K562 (cell line): Measurements from ENCODE around the gene HES4. TPM values are rescaled to one million over a fixed set of nuclear protein-coding genes. Genes with fewer than 3 reads are reported as not detected.

Experiments
- ATAC-seq: fragments of 200-7000 bp; cut with Tn5 transposase; 3 replicates; pipeline ENCODE4 v1.9.1; 2020; ENCODE audit warnings: moderate library complexity
- BruUV-seq: library from RNA; stranded (reverse); fragments of 400-500 nt; replicated peaks from 2 replicates; lab custom pipeline; 2021; lab: Mats Ljungman, UMichigan
- CTCF ChIA-PET: fragments of 300-600 bp; formaldehyde crosslinking; extraction: SDS; loops from one replicate; lab custom pipeline; 2021; ENCODE audit warnings: low intra/inter-chr PET ratio; lab: Yijun Ruan, JAX
- POLR2A ChIA-PET: fragments of 300-600, 350-650 bp; sonication (Branson Sonifier 250); formaldehyde crosslinking; extraction: SDS; loops from one replicate; lab custom pipeline; 2021; ENCODE audit warnings: antibody characterized with exemption, inconsistent platforms; lab: Yijun Ruan, JAX
- DNase-seq, 4 experiments: peaks; one replicate each; pipeline versions ENCODE4 v3.0.0 to v3.0.0-alpha.2; 2011 to 2018; ENCODE audit warnings: low spot score in 3 of 4, mixed read lengths in 3 of 4; ENCODE audit errors: extremely low read depth in 1 of 4
- FAIRE-seq: peaks from 2 replicates; lab custom pipeline; 2011; peaks lifted over from hg19 to GRCh38; lab: Jason Lieb, UNC
- H2AFZ ChIP-seq: 2 replicates; pipeline ENCODE4 v1.6.0; 2011; ENCODE audit warnings: low read depth, low read length, control low read depth, inconsistent platforms
- H3K27ac ChIP-seq: fragments of 200-600 bp; 3 replicates; pipeline ENCODE4 v1.8.0; 2011; ENCODE audit warnings: low read depth, mild to moderate bottlenecking, control low read depth, inconsistent platforms, low read length, moderate library complexity, mixed read lengths; ENCODE audit errors: extremely low read depth
- H3K27me3 ChIP-seq, 2 experiments: fragments of 300-600 bp in 1 of 2; 2 replicates in 1 of 2; 3 replicates in 1 of 2; pipeline versions ENCODE4 v1.6.0 to v1.8.0; 2011; ENCODE audit warnings: inconsistent platforms in 2 of 2, low read length in 2 of 2, mild to moderate bottlenecking in 1 of 2, mixed read lengths in 1 of 2, moderate library complexity in 1 of 2; ENCODE audit not compliant: control insufficient read depth in 2 of 2, insufficient read depth in 2 of 2
- H3K36me3 ChIP-seq: fragments of 300-600 bp; 3 replicates; pipeline ENCODE4 v1.8.0; 2011; ENCODE audit warnings: mild to moderate bottlenecking, low read length, inconsistent platforms; ENCODE audit not compliant: control insufficient read depth, insufficient read depth
- H3K4me1 ChIP-seq, 2 experiments: fragments of 200-600 bp in 1 of 2; replicated peaks in 1 of 2; 2 replicates in 1 of 2; 3 replicates in 1 of 2; pipeline versions ENCODE4 v1.5.1 to v1.8.0; 2011; ENCODE audit warnings: inconsistent platforms in 2 of 2, low read length in 2 of 2, mild to moderate bottlenecking in 1 of 2, mixed read lengths in 1 of 2, moderate library complexity in 1 of 2; ENCODE audit not compliant: control insufficient read depth in 2 of 2, insufficient read depth in 2 of 2
- H3K4me2 ChIP-seq: 2 replicates; pipeline ENCODE4 v1.6.1; 2011; ENCODE audit warnings: low read length, control low read depth, inconsistent platforms, mixed read lengths; ENCODE audit not compliant: insufficient read depth
- H3K4me3 ChIP-seq: fragments of 200-600 bp; sonication (generic), shearing (Covaris generic); 2 replicates; pipeline ENCODE4 v1.5.1; 2016; ENCODE audit warnings: control low read depth, inconsistent platforms
- H3K79me2 ChIP-seq: fragments of 200-600 bp; 3 replicates; pipeline ENCODE4 v1.8.0; 2011; ENCODE audit warnings: low read length, inconsistent platforms; ENCODE audit not compliant: control insufficient read depth, insufficient read depth
- H3K9ac ChIP-seq, 2 experiments: 2 replicates each; pipeline versions ENCODE4 v1.6.0 to v1.6.1; 2011; ENCODE audit warnings: low read depth in 2 of 2, low read length in 2 of 2, control low read depth in 1 of 2, inconsistent platforms in 1 of 2, mild to moderate bottlenecking in 1 of 2, mixed read lengths in 1 of 2; ENCODE audit not compliant: insufficient read depth in 1 of 2
- H3K9me1 ChIP-seq: one replicate; pipeline ENCODE4 v1.6.0; 2011; ENCODE audit warnings: inconsistent platforms, mild to moderate bottlenecking, low read length, moderate library complexity; ENCODE audit not compliant: control insufficient read depth, insufficient read depth
- H3K9me3 ChIP-seq: replicated peaks from 2 replicates; pipeline ENCODE4 v1.5.1; 2011; ENCODE audit warnings: low read depth, low read length, inconsistent platforms; ENCODE audit not compliant: control insufficient read depth, insufficient read depth
- H4K20me1 ChIP-seq: replicated peaks from 2 replicates; pipeline ENCODE4 v1.6.1; 2011; ENCODE audit warnings: low read length, inconsistent platforms, mixed read lengths; ENCODE audit not compliant: control insufficient read depth, insufficient read depth
- CBX1 ChIP-seq: sonication (generic); IDR thresholded peaks from 2 replicates; pipeline ENCODE4 v1.6.1; 2016; ENCODE audit warnings: antibody characterized with exemption, low read depth, mild to moderate bottlenecking
- ILF3 ChIP-seq: fragments of 450-650 bp; IDR thresholded peaks from 2 replicates; pipeline ENCODE4 v1.6.1; 2018; ENCODE audit warnings: antibody characterized with exemption, mild to moderate bottlenecking, moderate library complexity, borderline replicate concordance
- KLF16 ChIP-seq: IDR thresholded peaks from 2 replicates; pipeline ENCODE4 v1.6.1; 2016; ENCODE audit warnings: antibody characterized with exemption
- LEF1 ChIP-seq: fragments of 450-650 bp; IDR thresholded peaks from 2 replicates; pipeline ENCODE4 v1.6.1; 2016; ENCODE audit warnings: mild to moderate bottlenecking
- NFE2L1 ChIP-seq: fragments of 450-650 bp; IDR thresholded peaks from 2 replicates; pipeline ENCODE4 v1.6.1; 2016; ENCODE audit warnings: missing genetic modification characterization, low read depth, mild to moderate bottlenecking, missing compliant biosample characterization, moderate library complexity, borderline replicate concordance
- NFXL1 ChIP-seq: fragments of 450-650 bp; formaldehyde crosslinking; IDR thresholded peaks from 2 replicates; pipeline ENCODE4 v1.4.0; 2021; ENCODE audit warnings: mild to moderate bottlenecking
- POLR3A ChIP-seq: IDR thresholded peaks from 2 replicates; pipeline ENCODE4 v1.6.1; 2011; ENCODE audit warnings: borderline replicate concordance, mild to moderate bottlenecking, moderate library complexity; ENCODE audit not compliant: insufficient read length, insufficient read depth; ENCODE audit errors: extremely low read depth
- RBM39 ChIP-seq: fragments of 200-400 bp; formaldehyde crosslinking; optimal IDR thresholded peaks from 2 replicates; pipeline ENCODE3; 2018; ENCODE audit warnings: low read depth, low read length
- RREB1 ChIP-seq: fragments of 250-450 bp; sonication (Bioruptor Pico); IDR thresholded peaks from 2 replicates; pipeline ENCODE4 v1.4.0; 2020
- TCF7 ChIP-seq: sonication (generic); IDR thresholded peaks from 2 replicates; pipeline ENCODE4 v1.6.1; 2016; ENCODE audit warnings: antibody characterized with exemption, borderline replicate concordance
- XRCC5 ChIP-seq: fragments of 200-400 bp; formaldehyde crosslinking; IDR thresholded peaks from 2 replicates; pipeline ENCODE4 v1.6.1; 2017; ENCODE audit warnings: low read depth, mild to moderate bottlenecking, low read length
- ZNF316 ChIP-seq: fragments of 450-650 bp; IDR thresholded peaks from 2 replicates; pipeline ENCODE4 v1.6.1; 2016
- ZNF561 ChIP-seq: fragments of 450-650 bp; formaldehyde crosslinking; conservative IDR thresholded peaks from 2 replicates; pipeline ENCODE4 v1.4.0; 2020; ENCODE audit warnings: mild to moderate bottlenecking, moderate library complexity
- ZNF586 ChIP-seq: fragments of 450-650 bp; formaldehyde crosslinking; conservative IDR thresholded peaks from 2 replicates; pipeline ENCODE4 v1.4.0; 2020; ENCODE audit warnings: mild to moderate bottlenecking, moderate library complexity
- WGBS: fragments of 100-300 bp; shearing (Covaris generic); methylation state at CpG from one replicate; pipeline ENCODE4 v1.1.6; 2016; ENCODE audit warnings: low coverage, mixed read lengths; ENCODE audit not compliant: insufficient coverage; ENCODE audit errors: missing lambda C conversion rate; 5-methylcytosine and 5-hydroxymethylcytosine counted together
- in situ Hi-C: fragments of 300-500 bp; cut with MboI; formaldehyde crosslinking; loops from 4 replicates; pipeline ENCODE4 v1.15.0; 2018; ENCODE audit warnings: inconsistent platforms, mixed read lengths
- intact Hi-C: fragments of 100-400 bp; cut with micrococcal nuclease; formaldehyde crosslinking; loops from 2 replicates; pipeline ENCODE4 v1.14.2; 2022
- polyA plus RNA-seq, 8 experiments: library from polyadenylated mRNA; depleted of rRNA in 4 of 8; stranded (reverse) in 5 of 8; unstranded in 3 of 8; fragments of >200 nt; fragmentation: Nextera tagmentation in 2 of 8; fragmentation: Illumina TruSeq in 1 of 8; extraction: Ambion mirVana in 2 of 8; extraction: Trizol in 1 of 8; gene quantifications; 2 replicates each; pipeline versions ENCODE4 v1.2.1 to v1.2.3, GENCODE V29; 2011 to 2014; ENCODE audit warnings: inconsistent platforms in 1 of 8, missing spikeins in 1 of 8
- total RNA-seq, 7 experiments: library from RNA; depleted of rRNA in 6 of 7; stranded (reverse); fragments of >200 nt in 6 of 7; fragmentation: Illumina TruSeq in 2 of 7; extraction: Trizol in 2 of 7; gene quantifications; 2 replicates each; pipeline versions ENCODE4 v1.2.1 to v1.2.3, GENCODE V29; 2011 to 2021; ENCODE audit warnings: low replicate concordance in 1 of 7
- TF ChIP-seq, protein P1 (sequence below): fragments of 250-450 bp; sonication (Bioruptor Pico); IDR thresholded peaks from 2 replicates; pipeline ENCODE4 v1.5.1; 2021; ENCODE audit warnings: mild to moderate bottlenecking

Gene HES4
- total and polyA plus RNA-seq, 9 of the 15 experiments (the other 6 are each of a cell fraction or from before 2014, with no cell fraction given): 0.21 to 43.7 (median 5.3) TPM; not detected in 2

DNA sequence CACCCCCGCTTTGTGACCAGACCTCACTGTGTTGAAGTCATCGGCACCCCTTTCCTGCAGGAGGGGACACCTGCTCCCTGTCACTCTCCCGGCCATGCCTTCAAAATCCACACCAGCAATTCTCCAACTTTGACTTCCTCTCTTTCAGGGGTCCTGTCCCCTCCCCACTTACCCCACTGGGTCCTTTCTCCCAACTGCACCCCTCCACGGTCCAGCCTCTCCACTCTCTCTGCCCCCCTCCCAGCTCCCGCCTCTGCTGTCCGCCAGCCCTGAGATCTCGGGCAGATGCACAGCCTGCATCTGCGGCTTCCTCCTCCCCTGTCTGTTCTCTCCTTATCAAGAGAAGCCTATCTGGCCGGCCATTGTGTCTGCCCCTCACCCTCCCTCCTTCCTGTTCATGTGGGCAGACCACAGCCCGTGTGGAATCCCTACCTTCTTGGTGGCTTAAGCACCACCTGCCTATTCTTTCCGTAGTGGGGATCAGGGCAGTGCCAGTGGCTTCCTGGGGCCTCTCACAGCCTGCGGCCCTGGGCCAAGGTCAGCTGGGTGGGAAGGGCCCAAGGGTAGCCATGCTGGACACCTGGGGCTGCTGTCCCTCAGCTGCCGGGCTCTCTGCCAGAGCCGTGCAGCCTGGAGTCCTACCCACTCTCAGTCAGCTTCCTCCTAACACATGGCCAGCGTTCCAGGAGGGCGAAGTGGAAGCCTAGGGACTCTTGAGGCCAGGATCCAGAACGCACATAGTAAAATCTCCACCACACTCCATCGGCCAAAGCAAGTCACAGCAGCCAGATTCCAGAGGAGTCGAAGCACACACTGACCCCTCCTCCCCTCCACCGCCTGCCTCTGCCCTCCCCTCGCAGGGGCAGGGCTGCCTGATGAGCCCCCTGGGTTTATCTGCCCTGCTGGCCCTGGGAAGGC lies 5.1 kb upstream of the HES4 start:
- Histone ChIP-seq H3K4me2 (peak overlapping the region; percentile 61), H3K9me3 (no peaks in the 10 kb centered on the region; the same call in none of the 2 replicates), H3K9ac (peak overlapping the region; percentile 48 to 90), H3K27ac (peak overlapping the region; percentile 70), H3K27me3 (no peaks in the 10 kb centered on the region), H3K79me2 (peaks cover 11% of the 10 kb centered on the region; the same call in 2 of the 3 replicates), H4K20me1 (0 out of 2 replicates have a peak, but pooled peaks cover 4% of the 10 kb centered on the region), H3K4me1 (peaks cover 39 to 66% of the 10 kb centered on the region in 2 experiments), H3K36me3 (no peaks in the 10 kb centered on the region), H2AFZ (peak overlapping the region; percentile 91), H3K9me1 (no peaks in the 10 kb centered on the region), H3K4me3 (no peak overlapping the region)
- ChIA-PET POLR2A (interaction anchor here (0.9 to 2.6 kb wide), 2 partner anchors 8 to 9 kb away, joined by 4 to 9 read pairs; partner anchors contain the start of gene ISG15), CTCF (no interaction called here)
- in situ Hi-C loops (no loop called here), intact Hi-C loops (loop anchor here (5.0 kb wide), 1 partner anchor 57 kb away; no protein-coding TSS in a partner anchor)
- peak; percentile 71 to 86 (median 76) for DNase-seq
- FAIRE-seq: peak; percentile 87
- BruUV-seq: no TSS peak
- 12% methylated on average over 21 of the region's 21 CpGs for WGBS
- peak; percentile 45 for ATAC-seq
- TF ChIP-seq ILF3: no peak
- TF ChIP-seq LEF1: peak; percentile 91
- no peak for TF ChIP-seq RBM39
- TF ChIP-seq TCF7: peak; percentile 46; the same call in 1 of the 2 replicates
- TF ChIP-seq, protein P1, sequence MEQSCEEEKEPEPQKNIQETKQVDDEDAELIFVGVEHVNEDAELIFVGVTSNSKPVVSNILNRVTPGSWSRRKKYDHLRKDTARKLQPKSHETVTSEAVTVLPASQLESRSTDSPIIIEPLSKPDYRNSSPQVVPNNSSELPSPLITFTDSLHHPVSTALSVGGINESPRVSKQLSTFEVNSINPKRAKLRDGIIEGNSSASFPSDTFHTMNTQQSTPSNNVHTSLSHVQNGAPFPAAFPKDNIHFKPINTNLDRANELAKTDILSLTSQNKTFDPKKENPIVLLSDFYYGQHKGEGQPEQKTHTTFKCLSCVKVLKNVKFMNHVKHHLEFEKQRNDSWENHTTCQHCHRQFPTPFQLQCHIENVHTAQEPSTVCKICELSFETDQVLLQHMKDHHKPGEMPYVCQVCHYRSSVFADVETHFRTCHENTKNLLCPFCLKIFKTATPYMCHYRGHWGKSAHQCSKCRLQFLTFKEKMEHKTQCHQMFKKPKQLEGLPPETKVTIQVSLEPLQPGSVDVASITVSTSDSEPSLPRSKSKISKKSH (CRISPR knock-in tag): no peak
- TF ChIP-seq ZNF586: no peak
- no peak for TF ChIP-seq ZNF561 (CRISPR knock-in tag)
- TF ChIP-seq XRCC5: no peak
- TF ChIP-seq RREB1 (CRISPR knock-in tag): peak; percentile 45
- no peak for TF ChIP-seq CBX1
- TF ChIP-seq ZNF316: no peak
- TF ChIP-seq NFE2L1 (tag): no peak
- TF ChIP-seq NFXL1 (CRISPR knock-in tag): no peak
- TF ChIP-seq KLF16: peak; percentile 69
- TF ChIP-seq POLR3A: no peak
